Renal cortex interstitium (tissue), 11 donors: ENCODE data around the gene CUL1. TPM values are rescaled to one million over a fixed set of nuclear protein-coding genes. Genes with fewer than 3 reads are reported as not detected.

Experiments
- DNase-seq, 11 donors: peaks; one replicate each; pipeline ENCODE4 v3.0.0-alpha.2; 2013; ENCODE audit warnings: low read depth in 9 of 11, low spot score in 4 of 11; ENCODE audit errors: extremely low read depth in 1 of 11
- polyA plus RNA-seq, 3 donors: library from polyadenylated mRNA; unstranded; fragments of 120-200 nt; gene quantifications; one replicate each; pipeline ENCODE4 v1.2.1, GENCODE V29; 2013; ENCODE audit not compliant: insufficient read length in 3 of 3

CUL1 gene
- polyA plus RNA-seq, 3 donors: 53.3 to 62.5 (median 60.3) TPM

- no peak for DNase-seq
Measured at GRCh38 chr7:148815612-148816011, 116.9 kb downstream of the CUL1 start.

- DNase-seq: no peak
Measured at GRCh38 chr7:148819697-148820360, 121.1 kb downstream of the CUL1 start.

- DNase-seq: no peak
Measured at GRCh38 chr7:148821422-148821821, 122.7 kb downstream of the CUL1 start.

DNA sequence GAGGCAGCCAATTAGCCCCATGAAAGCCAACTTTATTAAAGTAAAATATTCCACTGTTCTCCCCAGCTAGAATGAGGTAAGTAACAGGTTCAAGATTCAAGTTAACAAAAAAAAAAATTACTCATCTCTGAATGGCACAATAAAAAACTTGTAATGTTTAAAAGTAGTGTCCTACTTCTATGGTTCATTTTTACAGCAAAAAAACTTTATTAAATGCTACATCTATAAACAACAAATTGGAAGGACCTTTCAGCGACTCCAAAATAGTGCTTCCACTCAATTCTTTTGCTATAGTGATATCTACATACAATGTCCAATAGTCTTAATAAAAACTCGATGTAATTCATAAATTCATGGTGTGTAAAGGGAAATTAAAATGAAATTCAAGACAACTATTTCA lies 126.2 kb downstream of the CUL1 start:
- no peak for DNase-seq

- no peak for DNase-seq
Measured at GRCh38 chr7:148825338-148825737, 126.6 kb downstream of the CUL1 start.

DNA sequence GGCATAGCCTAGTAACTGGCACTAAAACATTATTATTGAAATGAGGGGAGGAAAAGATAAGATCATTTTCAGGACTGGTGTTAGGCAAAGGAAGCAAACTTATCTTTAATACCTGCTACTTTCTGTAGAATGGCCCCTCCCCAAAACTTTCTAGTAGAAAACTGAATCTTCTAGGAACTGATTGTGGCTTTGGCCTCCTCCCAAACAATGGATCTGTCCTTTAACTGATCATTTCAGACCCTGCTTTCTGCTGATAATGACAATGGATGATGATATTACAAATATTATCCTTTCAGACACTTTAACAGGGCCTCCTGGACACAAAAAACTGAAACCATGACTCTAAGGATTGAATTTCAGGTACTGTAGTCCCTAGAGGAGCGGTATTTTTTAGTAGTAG lies 130.3 kb downstream of the CUL1 start:
- DNase-seq: no peak

DNA sequence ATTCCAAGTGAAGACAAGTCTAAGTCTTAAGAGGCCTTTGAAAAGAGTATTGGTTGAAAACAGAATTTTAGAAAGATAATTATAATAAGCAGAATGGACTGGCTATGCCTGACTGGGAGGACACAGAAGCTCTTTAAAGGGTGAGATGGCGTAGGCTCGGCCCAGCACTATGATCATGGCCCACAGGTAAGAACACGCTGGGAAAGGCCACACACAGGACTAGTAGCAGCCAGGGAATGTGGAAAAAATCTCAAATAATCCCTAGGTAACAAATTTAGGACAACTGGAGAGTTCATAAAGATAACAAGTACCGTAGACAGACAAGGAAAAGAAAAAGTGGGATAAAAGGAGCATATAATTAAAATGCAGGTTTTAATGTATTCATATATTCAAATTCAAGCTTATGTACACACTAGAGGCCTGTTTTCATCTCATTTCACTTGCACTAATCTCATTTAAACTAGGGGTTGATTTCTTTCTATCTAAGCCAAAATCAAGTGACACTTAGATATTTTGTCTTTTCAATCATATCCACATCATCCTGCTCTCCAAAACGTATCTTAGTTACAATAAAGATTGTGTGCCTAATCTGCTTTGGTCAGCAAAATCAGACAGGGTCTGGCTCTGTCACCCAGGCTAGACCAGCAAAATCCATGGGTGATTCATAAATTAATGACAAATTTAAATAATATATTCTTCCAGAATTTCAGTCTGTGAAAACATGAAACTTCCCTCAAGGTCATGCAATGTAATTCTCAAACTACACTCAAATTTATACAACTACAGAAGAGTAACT lies 132.4 kb downstream of the CUL1 start:
- no peak for DNase-seq

GRCh38 chr7:148831782-148832181 lies 133.1 kb downstream of the CUL1 start:
- DNase-seq: no peak

DNA sequence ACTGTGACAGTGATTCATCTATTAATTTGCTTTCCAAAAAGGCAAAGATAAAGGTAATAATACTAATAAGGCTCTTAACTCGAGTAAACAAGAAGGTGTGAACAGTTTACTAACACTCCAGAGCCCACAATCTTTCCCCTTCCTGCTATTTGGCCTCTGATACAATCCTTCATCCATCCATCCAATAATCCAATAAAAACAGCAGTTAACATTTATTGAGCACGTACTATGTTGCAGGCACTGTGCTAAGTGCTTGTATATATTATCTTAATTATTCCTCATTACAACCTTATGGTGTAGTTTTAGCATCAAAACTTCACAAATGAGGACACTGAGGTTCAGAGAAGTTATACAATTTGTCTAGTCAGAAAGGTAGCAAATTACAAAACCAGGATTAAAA lies 135.9 kb downstream of the CUL1 start:
- DNase-seq: no peak

DNA sequence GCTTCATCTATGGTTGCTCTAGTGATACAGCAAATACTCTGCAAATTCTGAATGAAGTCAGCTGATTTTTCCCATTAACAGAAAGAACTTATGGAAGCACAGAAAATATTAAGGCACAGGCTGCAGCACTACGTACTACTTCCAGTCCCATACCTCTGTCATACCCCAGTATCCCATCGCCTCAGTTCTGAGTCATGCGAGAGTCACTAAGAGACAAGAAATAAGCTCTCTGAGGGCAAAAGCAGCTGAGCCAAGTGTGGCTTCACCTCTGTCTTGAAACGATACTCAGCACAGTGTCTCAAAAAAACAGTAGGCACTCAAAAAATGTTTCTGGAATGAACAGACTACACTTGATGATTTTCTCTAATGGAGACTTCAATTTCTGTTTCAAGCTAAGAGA lies 137.2 kb downstream of the CUL1 start:
- no peak for DNase-seq

GRCh38 chr7:148838905-148839304 lies 140.2 kb downstream of the CUL1 start:
- DNase-seq: no peak

DNA sequence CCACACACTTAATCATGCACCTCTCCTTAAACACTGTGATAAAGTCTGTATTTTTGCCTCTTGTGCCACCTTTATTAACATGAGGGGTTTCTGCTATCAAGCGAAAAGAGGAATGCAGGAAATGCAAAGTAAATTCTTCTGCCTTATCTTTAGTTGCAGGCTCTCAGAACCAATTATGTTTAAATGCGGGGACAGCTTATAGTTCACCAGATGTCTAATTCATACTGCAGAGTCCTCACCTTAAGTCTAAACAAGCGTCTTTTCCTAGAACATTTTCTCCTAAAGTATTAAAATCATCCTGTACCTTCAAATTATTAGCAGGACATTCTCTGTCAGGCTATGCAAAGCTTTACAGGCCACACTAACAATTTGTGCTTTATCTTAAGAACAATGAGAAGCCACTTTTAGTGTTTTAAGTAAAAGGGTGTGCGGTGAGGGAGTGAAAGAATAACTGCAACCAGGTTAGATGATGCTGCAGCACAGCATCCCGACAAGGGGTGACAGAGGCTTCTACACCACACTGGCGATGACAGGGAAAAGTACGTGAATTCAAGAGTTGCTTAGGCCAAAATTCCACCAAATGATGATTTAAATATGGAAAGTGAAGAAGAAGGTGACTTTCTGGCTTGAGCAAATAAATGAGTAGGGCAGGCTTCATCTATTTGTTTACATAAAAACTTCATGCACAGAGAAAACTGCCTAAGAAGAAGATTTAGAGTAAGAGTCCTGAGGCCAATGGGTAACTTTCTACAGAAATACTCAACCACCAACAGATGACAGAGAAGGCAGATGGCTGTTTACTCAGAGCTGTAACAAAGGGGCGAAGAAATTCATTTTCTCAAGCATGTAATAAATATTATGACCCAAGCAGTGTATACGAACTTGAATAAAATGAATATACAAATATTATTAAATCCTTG lies 149.4 kb downstream of the CUL1 start:
- no peak for DNase-seq

DNA sequence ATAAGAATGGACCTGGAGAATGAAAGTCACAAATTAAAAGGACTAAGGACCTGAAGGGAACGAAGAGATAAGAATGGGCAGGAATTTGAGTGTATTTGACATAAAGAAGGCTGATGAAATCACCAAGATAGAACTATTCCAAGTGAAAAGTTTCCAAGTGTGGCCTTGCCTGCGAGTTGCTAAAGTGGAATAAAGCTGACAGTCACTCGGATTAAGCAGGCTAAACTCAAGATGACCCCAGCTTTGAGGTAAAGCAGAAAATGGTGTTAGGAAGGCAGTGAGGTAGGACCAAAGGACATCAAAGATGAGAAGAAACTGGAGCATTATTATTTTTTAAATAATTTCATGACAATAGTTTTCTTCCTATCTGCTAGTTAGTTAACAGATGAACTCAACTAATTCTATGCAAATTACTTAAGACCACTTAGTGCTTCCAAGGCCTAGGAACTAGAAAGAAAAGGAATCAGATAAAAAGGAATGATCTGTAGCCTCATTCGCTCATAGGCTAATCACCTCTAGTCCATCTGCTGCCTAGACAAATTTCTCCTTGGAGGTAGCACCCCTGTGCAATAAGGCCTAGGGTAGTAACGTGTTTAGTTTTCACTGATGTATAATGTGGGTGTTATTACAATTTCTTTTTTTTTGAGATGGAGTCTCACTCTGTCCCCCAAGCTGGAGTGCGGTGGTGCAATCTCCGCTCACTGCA lies 150.8 kb downstream of the CUL1 start:
- DNase-seq: no peak

- no peak for DNase-seq
Measured at GRCh38 chr7:148850564-148850963, 151.9 kb downstream of the CUL1 start.

Other genes with a start within 250 kb of the CUL1 start
- not detected for gene C7orf33, start 108.1 kb upstream of the CUL1 start, polyA plus RNA-seq
- gene EZH2, start 185.4 kb downstream of the CUL1 start, polyA plus RNA-seq: 10 to 100 TPM; 40.4 to 44.6 (median 42.6) TPM